GM12801 (cell line): ENCODE results near the gene FSCN2.

ENCODE experiments used
- CTCF ChIP-seq: IDR thresholded peaks from one replicate; pipeline ENCODE4 v1.5.1; 2011; ENCODE audit warnings: control low read depth; ENCODE audit not compliant: insufficient read length; ENCODE audit errors: extremely low read depth

Gene FSCN2

DNA sequence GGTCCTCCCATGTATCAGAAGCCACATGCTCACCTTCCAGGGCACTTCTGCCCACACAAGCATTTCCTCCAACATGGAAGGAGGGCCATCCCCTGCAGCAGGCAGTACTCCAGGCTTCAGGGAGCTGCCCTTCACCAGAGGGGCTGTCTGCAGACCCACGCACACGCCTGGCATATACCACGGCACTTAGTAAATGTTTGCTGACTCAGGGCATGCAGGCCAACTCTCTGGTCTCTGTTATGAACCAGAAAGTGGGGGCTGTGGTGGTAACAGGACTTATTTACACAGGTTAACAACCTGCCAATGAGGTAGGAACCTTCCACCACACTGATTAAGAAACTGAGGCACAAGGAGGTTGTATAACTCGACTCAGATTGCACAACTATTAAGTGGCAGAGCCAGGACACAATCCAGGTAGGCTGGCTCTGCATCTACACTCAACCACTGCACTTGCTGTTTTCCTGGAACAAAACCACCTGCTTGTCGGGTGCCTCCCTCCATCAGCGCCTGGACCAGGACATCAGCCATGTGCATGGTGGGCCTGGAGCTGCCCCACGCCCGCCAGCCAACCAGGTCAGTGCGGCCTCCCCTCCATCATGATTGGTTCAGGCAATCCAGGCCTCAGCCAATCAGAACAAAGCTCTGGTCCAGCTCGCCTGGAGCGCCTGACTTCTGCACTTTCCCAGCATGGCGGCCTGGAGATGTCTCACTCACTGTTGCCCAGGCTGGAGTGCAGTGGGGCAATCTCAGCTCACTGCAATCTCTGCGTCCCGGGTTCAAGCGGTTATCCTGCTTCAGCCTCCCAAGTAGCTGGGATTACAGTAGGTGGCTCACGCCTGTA, 34.8 kb upstream of the FSCN2 start:
- TF ChIP-seq CTCF: no peak

DNA sequence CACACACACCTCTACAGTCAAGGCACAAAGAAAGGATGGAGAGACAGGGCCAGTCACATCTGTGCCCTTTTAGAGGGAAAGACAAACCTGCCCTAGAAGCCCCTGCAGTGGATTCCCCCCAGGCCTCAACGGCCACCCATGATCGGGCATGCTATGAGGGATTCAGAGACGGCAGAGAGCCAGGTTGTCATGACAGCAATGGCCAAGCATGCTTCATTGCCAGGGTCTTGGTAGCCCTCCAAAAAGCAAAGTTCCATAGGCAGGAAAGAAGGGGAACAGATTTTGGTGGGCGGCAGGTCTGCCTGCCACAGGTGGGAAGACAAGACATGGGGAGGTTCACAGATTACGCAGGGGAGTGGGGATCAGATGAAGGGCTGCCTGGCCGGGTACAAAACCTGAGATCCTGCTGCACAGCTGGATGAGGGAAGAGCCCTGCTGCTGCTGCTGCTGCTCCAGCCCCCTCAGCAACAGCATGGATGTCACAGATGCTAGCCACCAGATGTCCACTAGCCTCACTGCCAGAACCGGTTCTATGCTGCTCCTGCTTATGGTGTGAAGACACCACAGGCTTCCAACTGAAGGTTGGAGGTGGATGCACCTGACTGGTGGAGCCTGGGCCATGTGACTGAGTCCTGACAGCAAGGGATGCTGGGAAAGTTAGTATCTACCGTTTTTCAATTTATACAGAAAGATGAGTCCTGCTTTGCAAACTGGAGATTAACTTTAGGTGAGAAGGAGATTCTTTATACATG, 33.4 kb upstream of the FSCN2 start:
- TF ChIP-seq CTCF: no peak

GRCh38 chr17:81498953-81499600, 29.1 kb upstream of the FSCN2 start:
- no peak for TF ChIP-seq CTCF

DNA sequence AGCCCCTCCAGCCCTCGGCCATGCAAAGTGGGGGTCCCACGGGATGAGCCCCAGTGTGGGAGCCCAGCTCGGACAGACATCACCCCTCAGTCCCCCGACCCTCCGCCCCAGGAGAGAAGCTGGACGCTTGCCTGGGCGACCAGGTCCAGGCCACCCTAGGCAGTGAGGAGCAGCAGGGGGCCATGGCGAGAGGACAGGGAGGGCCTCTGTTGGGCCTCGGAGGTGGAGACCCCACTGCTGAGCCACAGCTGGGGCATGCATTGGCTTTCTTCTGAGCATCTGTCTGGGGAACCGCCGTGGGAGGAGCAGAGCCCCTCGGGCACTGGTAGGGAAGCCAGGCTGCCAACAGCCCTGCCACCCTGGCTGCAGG, 28.6 kb upstream of the FSCN2 start:
- TF ChIP-seq CTCF: no peak

- TF ChIP-seq CTCF: no peak
These were observed 28.1 kb upstream of the FSCN2 start for GRCh38 chr17:81500047-81500446.

DNA sequence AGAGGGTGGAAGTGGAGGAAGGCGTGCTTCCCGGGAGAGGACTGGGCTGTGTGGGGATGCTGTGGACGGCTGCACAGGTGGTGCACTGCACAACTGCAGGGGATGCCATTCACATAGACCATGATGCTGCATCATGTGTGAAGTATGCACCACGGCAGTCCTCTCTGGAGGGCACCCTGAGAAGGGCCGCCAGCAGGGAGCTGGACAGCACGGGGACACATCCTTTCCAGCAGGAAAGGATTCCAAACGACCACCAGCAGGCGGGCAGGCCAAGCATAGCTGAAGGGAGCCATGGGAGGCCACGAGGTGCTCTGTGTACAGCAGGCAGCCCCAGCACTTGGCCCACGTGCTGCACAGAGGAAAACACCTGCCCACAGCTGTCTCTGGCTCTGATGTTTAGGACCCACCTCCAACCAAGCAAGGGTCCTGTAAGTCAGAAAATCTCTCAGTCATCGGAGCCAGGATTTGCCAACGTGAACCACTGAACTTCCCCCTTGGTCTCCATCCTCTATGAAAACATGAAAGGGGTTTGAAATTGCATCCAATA, 25.6 kb upstream of the FSCN2 start:
- TF ChIP-seq CTCF: no peak

GRCh38 chr17:81503619-81504018, 24.6 kb upstream of the FSCN2 start:
- TF ChIP-seq CTCF: no peak
